Lung (tissue), 12 donors: ENCODE measurements around the gene PCDHGA5. TPM values are rescaled to one million over a fixed set of nuclear protein-coding genes. Genes with fewer than 3 reads are reported as not detected.

Experiments
- ATAC-seq: fragments of 200-7000 bp; cut with Tn5 transposase; one replicate; pipeline ENCODE4 v1.9.1; 2020; ENCODE audit warnings: moderate number of reproducible peaks; ENCODE audit not compliant: insufficient read depth, low FRiP score
- DNase-seq, 3 donors: peaks; one replicate each; pipeline ENCODE4 v3.0.0-alpha.2; 2013 to 2017
- H3K27ac ChIP-seq, 2 donors: one replicate each; pipeline ENCODE4 v1.5.1; 2013; ENCODE audit warnings: mild to moderate bottlenecking in 2 of 2, moderate library complexity in 2 of 2, control low read depth in 1 of 2, inconsistent platforms in 1 of 2, low read depth in 1 of 2, low read length in 1 of 2
- H3K27me3 ChIP-seq, 3 donors: one replicate each; pipeline ENCODE4 v1.5.1; 2013; ENCODE audit warnings: low read length in 2 of 3; ENCODE audit not compliant: control insufficient read depth in 3 of 3, insufficient read depth in 3 of 3
- H3K36me3 ChIP-seq, 4 donors: one replicate each; pipeline ENCODE4 v1.5.1; 2013; ENCODE audit warnings: low read length in 4 of 4, mild to moderate bottlenecking in 1 of 4, moderate library complexity in 1 of 4; ENCODE audit not compliant: control insufficient read depth in 4 of 4, insufficient read depth in 4 of 4
- H3K4me1 ChIP-seq, 5 donors: one replicate each; pipeline ENCODE4 v1.5.1; 2013; ENCODE audit warnings: low read length in 5 of 5, mild to moderate bottlenecking in 2 of 5, moderate library complexity in 1 of 5; ENCODE audit not compliant: control insufficient read depth in 5 of 5, insufficient read depth in 5 of 5
- H3K4me3 ChIP-seq: one replicate; pipeline ENCODE4 v1.5.1; 2013; ENCODE audit warnings: mild to moderate bottlenecking, control low read depth, moderate library complexity
- H3K9ac ChIP-seq, 2 donors: one replicate each; pipeline ENCODE4 v1.5.1; 2013; ENCODE audit warnings: low read length in 2 of 2, control low read depth in 1 of 2; ENCODE audit not compliant: insufficient read depth in 1 of 2
- H3K9me3 ChIP-seq, 4 donors: one replicate each; pipeline ENCODE4 v1.5.1; 2013; ENCODE audit warnings: low read length in 3 of 4, mild to moderate bottlenecking in 1 of 4, moderate library complexity in 1 of 4; ENCODE audit not compliant: control insufficient read depth in 4 of 4, insufficient read depth in 3 of 4
- WGBS, 2 donors: extraction: QIAGEN DNeasy Blood & Tissue Kit; methylation state at CpG; one replicate each; pipeline ENCODE4 v1.1.7; 2013; 5-methylcytosine and 5-hydroxymethylcytosine counted together
- polyA plus RNA-seq, 2 donors: library from polyadenylated mRNA; stranded (reverse); fragments of 200-250 nt; gene quantifications; one replicate each; pipeline ENCODE4 v1.2.1, GENCODE V29; 2013
- total RNA-seq, 2 donors: library from RNA; depleted of rRNA in 1 of 2; stranded (reverse); fragments of >200 nt in 1 of 2; gene quantifications; one replicate each; pipeline ENCODE4 v1.2.1, GENCODE V29; 2014 to 2021
- TF ChIP-seq, protein P1 (sequence below): IDR thresholded peaks from 2 replicates; pipeline ENCODE4 v1.5.1; 2012; ENCODE audit warnings: mild to moderate bottlenecking; ENCODE audit errors: control extremely low read depth, extremely low read depth
- donor health status: control.
- donor health status: control.
- donor health status: Bipolar disorder and iron deficiency.
- donor health status: healthy.
- donor health status: DM: yes; HTN: yes; CAD: no.

The PCDHGA5 gene
- total and polyA plus RNA-seq, 4 donors: 0.31 to 9.3 (median 1.6) TPM

- Histone ChIP-seq H3K4me3 (peak overlapping the region; percentile 24), H3K9me3 (peaks cover 25 to 39% (median 32%) of the 10 kb centered on the region in 4 donors), H3K27ac (peak overlapping the region in 1 of 2 donors; percentile 96), H3K36me3 (peaks cover 0 to 37% (median 21%) of the 10 kb centered on the region in 4 donors), H3K9ac (no peak overlapping the region), H3K27me3 (no peaks in the 10 kb centered on the region), H3K4me1 (peaks cover 0 to 9% (median 0%) of the 10 kb centered on the region in 5 donors)
- TF ChIP-seq, protein P1, sequence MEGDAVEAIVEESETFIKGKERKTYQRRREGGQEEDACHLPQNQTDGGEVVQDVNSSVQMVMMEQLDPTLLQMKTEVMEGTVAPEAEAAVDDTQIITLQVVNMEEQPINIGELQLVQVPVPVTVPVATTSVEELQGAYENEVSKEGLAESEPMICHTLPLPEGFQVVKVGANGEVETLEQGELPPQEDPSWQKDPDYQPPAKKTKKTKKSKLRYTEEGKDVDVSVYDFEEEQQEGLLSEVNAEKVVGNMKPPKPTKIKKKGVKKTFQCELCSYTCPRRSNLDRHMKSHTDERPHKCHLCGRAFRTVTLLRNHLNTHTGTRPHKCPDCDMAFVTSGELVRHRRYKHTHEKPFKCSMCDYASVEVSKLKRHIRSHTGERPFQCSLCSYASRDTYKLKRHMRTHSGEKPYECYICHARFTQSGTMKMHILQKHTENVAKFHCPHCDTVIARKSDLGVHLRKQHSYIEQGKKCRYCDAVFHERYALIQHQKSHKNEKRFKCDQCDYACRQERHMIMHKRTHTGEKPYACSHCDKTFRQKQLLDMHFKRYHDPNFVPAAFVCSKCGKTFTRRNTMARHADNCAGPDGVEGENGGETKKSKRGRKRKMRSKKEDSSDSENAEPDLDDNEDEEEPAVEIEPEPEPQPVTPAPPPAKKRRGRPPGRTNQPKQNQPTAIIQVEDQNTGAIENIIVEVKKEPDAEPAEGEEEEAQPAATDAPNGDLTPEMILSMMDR: no peak
- no peak for DNase-seq
- 77% methylated on average over 5 of the region's 5 CpGs for WGBS, 2 donors
- no peak for ATAC-seq
These were observed 44.3 kb upstream of the PCDHGA5 start for GRCh38 chr5:141319699-141320098.

DNA sequence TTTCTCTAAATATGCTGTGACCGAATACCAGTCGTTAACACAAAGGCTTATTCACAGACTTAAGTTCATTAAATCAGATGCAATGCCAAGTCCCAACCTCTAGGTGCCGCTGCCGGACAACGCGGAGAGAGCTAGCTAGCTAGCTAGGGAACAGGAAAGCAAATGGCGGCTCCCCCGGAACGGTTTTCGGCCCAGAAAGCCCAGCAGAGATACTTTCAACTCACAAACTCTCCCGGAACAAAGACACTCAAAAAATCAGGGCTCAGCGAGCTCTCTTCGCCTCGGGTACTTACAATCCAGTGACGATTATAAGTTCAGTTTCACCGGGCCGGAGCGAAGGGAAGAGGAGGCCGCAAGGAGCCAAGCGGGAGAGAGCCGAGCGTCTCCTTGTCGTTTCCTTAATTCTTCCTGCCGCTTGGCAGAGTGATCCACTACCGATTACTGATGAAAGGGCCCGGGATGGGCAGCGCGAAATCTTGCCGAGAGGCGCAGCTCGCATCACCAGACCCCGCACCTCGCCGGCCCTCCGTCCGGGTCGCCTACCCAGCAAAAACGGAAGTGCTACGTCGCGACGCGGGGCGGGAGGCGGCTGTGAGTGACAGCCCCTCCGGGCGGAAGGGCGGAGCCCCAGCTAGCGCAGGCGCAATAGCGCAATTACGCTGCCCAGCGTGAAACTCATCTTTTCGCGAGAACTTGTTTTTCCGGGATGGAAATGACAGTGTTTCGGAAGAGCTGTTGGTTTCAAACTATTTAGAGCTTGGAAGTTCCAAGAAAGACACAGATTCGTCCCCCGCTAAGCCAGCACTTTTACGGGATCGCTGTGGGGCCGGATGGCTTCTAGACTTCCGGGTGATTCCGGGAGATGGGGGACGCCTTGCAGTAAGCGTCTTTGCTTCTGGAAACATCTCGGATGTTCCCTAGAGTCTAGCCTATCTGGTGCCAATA is 43.5 kb upstream of the PCDHGA5 start, which contains the start of gene TAF7:
Gene TAF7 (minus strand): TSS at position 560 of the 945 bp plus-strand sequence. CDS start 740 bp downstream, outside the sequence.
- DNase-seq: peak; percentile 96 to 98 (median 97)
- Histone ChIP-seq H3K36me3 (peaks cover 0 to 36% (median 17%) of the 10 kb centered on the region in 4 donors), H3K9ac (peak within 1 kb of the TSS; percentile 95 to 100), H3K4me1 (peaks cover 0 to 9% (median 0%) of the 10 kb centered on the region in 5 donors), H3K4me3 (peak within 1 kb of the TSS; percentile 74), H3K27ac (peak within 1 kb of the TSS; percentile 93 to 96), H3K27me3 (no peaks in the 10 kb centered on the region), H3K9me3 (peaks cover 22 to 35% (median 26%) of the 10 kb centered on the region in 4 donors)
- TF ChIP-seq, protein P1: peak; percentile 77
- ATAC-seq: peak; percentile 97
- WGBS, 2 donors: 1 to 3% methylated on average over 66 to 67 of the region's 67 CpGs

- Histone ChIP-seq H3K9me3 (peaks cover 17 to 32% (median 27%) of the 10 kb centered on the region in 4 donors), H3K27me3 (peaks cover 0 to 4% (median 0%) of the 10 kb centered on the region in 3 donors), H3K27ac (no peak overlapping the region), H3K4me1 (peaks cover 0 to 9% (median 0%) of the 10 kb centered on the region in 5 donors), H3K9ac (no peak overlapping the region), H3K4me3 (no peak overlapping the region), H3K36me3 (peaks cover 0 to 24% (median 15%) of the 10 kb centered on the region in 4 donors)
- ATAC-seq (no peak), DNase-seq (no peak)
- TF ChIP-seq, protein P1: no peak
- WGBS, 2 donors: 86 to 94% methylated on average over 3 of the region's 3 CpGs
These were observed 41.7 kb upstream of the PCDHGA5 start for GRCh38 chr5:141322261-141322660.
